ENCODE data around the gene SMIM38. TPM values are rescaled to one million over a fixed set of nuclear protein-coding genes. Genes with fewer than 3 reads are reported as not detected.

SMIM38 gene
- total and polyA plus RNA-seq, 9 of the 15 experiments (the other 6 are each of a cell fraction or from before 2014, with no cell fraction given) = 0.07 to 1.2 (median 0.21) TPM; not detected in 2

- TF ChIP-seq USF2 (CRISPR knock-in tag; IDR thresholded peaks at IDR 0.05) (peak; percentile 66), KAT8 (IDR thresholded peaks at IDR 0.05; ENCODE audit: low read depth) (no peak), FOXK1 (CRISPR knock-in tag; IDR thresholded peaks at IDR 0.05; ENCODE audit: borderline replicate concordance) (no peak), AFF1 (IDR thresholded peaks at IDR 0.05; ENCODE audit: low read depth in 1 of 2, partially characterized antibody in 2 of 2) (no peak), ZBTB11 (CRISPR knock-in tag; IDR thresholded peaks at IDR 0.05) (no peak), ZFPM2 (CRISPR knock-in tag; IDR thresholded peaks at IDR 0.05) (no peak), NFE2 (IDR thresholded peaks at IDR 0.05; ENCODE audit: low read depth) (no peak), MTA1 (IDR thresholded peaks at IDR 0.05; ENCODE audit: borderline replicate concordance) (no peak), CTCFL (IDR thresholded peaks at IDR 0.05; ENCODE audit: borderline replicate concordance, insufficient read depth, low read depth, low read length, poor library complexity, severe bottlenecking) (no peak), ESRRA (IDR thresholded peaks at IDR 0.05; ENCODE audit: borderline replicate concordance, low read depth) (peak; percentile 74; the same call in 1 of the 2 replicates), ZNF586 (CRISPR knock-in tag; conservative IDR thresholded peaks at IDR 0.05) (no peak), MTA2 (IDR thresholded peaks at IDR 0.05; ENCODE audit: low read depth) (no peak), SMAD4 (CRISPR knock-in tag; conservative IDR thresholded peaks at IDR 0.05) (0 out of 2 replicates have a peak, but pooled peaks have one; percentile 18), MYC (IDR thresholded peaks at IDR 0.05; ENCODE audit: low read depth, low read length) (no peak), MYC (CRISPR knock-in tag; IDR thresholded peaks at IDR 0.05; ENCODE audit: borderline replicate concordance, low read depth) (no peak)
Observed at GRCh38 chr11:69155302-69156234, at the start of gene SMIM38 (continued).
